ENCODE measurements around the gene TRIM44. TPM values are rescaled to one million over a fixed set of nuclear protein-coding genes. Genes with fewer than 3 reads are reported as not detected.

Gene TRIM44, protein sequence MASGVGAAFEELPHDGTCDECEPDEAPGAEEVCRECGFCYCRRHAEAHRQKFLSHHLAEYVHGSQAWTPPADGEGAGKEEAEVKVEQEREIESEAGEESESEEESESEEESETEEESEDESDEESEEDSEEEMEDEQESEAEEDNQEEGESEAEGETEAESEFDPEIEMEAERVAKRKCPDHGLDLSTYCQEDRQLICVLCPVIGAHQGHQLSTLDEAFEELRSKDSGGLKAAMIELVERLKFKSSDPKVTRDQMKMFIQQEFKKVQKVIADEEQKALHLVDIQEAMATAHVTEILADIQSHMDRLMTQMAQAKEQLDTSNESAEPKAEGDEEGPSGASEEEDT
- 66.7 and 67.0 TPM in 2 replicates for total RNA-seq

DNA sequence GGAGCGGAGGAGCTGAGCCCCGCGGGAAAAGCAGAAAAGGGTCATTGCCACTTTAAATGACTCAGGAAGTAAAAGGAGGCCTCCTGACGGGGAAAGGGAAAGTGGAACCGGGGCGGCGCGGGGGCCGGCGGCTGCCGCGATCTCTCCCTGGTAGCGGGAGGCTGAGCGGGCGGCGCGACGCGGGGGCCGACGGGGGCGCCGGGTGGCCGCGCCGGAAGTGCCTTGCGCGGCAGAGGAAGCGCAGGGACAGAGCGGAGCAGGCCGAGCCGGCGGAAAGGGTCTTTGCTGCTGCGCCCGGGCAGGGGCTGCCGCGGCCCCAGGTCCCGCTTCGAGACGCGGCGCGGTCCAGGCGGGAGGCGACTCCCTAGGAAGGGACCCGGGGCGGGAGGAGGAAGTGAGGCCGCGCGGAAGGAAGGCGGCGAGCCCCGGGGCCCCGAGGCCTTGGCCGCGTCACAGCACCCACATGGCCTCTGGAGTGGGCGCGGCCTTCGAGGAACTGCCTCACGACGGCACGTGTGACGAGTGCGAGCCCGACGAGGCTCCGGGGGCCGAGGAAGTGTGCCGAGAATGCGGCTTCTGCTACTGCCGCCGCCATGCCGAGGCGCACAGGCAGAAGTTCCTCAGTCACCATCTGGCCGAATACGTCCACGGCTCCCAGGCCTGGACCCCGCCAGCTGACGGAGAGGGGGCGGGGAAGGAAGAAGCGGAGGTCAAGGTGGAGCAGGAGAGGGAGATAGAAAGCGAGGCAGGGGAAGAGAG is at the start of gene TRIM44:
Gene TRIM44 (plus strand): TSS at position 127 of the 759 bp plus-strand sequence. CDS start 337 bp downstream, at position 464.
- ChIA-PET POLR2A (interaction anchor here (0.6 to 1.0 kb wide), 2 partner anchors 24 to 55 kb away, joined by 3 to 4 read pairs; no protein-coding TSS in a partner anchor), CTCF (interaction anchor here (1.2 kb wide), 1 partner anchor 159 kb away, joined by 3 read pairs; no protein-coding TSS in a partner anchor)
- Mint-ChIP-seq H3K4me3 (peak within 1 kb of the TSS; percentile 98), H3K27ac (peak within 1 kb of the TSS; percentile 98), H3K27me3 (peaks cover 3% of the 10 kb centered on the region), H3K9me3 (peaks cover 24% of the 10 kb centered on the region), H3K4me1 (peaks cover 50% of the 10 kb centered on the region), H3K36me3 (ENCODE audit: low read depth) (peaks cover 40% of the 10 kb centered on the region)
- TF ChIP-seq, protein P1, sequence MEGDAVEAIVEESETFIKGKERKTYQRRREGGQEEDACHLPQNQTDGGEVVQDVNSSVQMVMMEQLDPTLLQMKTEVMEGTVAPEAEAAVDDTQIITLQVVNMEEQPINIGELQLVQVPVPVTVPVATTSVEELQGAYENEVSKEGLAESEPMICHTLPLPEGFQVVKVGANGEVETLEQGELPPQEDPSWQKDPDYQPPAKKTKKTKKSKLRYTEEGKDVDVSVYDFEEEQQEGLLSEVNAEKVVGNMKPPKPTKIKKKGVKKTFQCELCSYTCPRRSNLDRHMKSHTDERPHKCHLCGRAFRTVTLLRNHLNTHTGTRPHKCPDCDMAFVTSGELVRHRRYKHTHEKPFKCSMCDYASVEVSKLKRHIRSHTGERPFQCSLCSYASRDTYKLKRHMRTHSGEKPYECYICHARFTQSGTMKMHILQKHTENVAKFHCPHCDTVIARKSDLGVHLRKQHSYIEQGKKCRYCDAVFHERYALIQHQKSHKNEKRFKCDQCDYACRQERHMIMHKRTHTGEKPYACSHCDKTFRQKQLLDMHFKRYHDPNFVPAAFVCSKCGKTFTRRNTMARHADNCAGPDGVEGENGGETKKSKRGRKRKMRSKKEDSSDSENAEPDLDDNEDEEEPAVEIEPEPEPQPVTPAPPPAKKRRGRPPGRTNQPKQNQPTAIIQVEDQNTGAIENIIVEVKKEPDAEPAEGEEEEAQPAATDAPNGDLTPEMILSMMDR (IDR thresholded peaks at IDR 0.05): no peak
- intact Hi-C loops (cut with micrococcal nuclease): loop anchor here (1.0 to 2.0 kb wide), 6 partner anchors 20 to 847 kb away; partner anchors contain the start of genes APIP, COMMD9, PDHX and TRAF6
- ATAC-seq (ENCODE audit: low read depth): peak; percentile 82
- DNase-seq: peak; percentile 77

DNA sequence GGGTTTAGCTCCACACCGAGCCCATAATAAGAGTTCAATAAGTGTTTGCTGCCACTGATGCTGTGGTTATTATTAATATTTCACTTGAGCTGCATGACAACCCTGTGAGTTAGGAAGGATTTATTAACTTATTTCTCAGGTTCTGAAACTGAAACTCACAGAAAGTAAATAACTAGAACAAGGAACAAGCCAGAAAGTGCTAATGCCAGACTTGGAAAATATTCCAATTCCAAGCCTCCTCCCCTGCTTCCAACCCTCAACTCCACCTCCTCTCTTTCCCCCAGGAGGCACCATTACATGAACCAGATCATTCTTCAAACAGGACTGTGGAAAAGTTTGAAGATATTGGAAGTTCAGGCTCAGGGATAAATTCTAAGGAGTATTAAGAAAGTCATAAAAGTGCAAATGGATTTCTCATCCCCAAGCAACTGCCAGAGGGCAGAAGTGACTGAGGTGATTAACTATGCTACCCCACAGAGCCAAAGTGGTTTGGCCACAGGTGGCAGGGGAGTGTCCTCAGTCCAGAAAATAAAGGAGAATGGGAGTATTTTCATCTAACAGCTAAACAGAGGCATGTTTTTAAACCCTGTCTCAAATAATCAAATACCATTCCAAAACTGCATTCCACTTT is 47.5 kb upstream of the TRIM44 start:
- no peaks in the 10 kb centered on the region for H3K9me3 Mint-ChIP-seq
- no peaks in the 10 kb centered on the region for H3K36me3 Mint-ChIP-seq (ENCODE audit: low read depth)
- no peak for ATAC-seq (ENCODE audit: low read depth)
- intact Hi-C loops (cut with micrococcal nuclease): loop anchor here (5.0 kb wide), 2 partner anchors 537 to 1132 kb away; no protein-coding TSS in a partner anchor
- POLR2A ChIA-PET: no interaction called here
- no peak overlapping the region for H3K4me3 Mint-ChIP-seq
- peaks cover 8% of the 10 kb centered on the region for H3K4me1 Mint-ChIP-seq
- no peak overlapping the region for H3K27ac Mint-ChIP-seq
- peaks cover 35% of the 10 kb centered on the region for H3K27me3 Mint-ChIP-seq
- DNase-seq: no peak
- CTCF ChIA-PET: interaction anchor here (1.1 to 2.9 kb wide), 5 partner anchors 207 to 863 kb away, joined by 3 to 39 read pairs (median 12); no protein-coding TSS in a partner anchor
- TF ChIP-seq, protein P1 (IDR thresholded peaks at IDR 0.05): no peak

DNA sequence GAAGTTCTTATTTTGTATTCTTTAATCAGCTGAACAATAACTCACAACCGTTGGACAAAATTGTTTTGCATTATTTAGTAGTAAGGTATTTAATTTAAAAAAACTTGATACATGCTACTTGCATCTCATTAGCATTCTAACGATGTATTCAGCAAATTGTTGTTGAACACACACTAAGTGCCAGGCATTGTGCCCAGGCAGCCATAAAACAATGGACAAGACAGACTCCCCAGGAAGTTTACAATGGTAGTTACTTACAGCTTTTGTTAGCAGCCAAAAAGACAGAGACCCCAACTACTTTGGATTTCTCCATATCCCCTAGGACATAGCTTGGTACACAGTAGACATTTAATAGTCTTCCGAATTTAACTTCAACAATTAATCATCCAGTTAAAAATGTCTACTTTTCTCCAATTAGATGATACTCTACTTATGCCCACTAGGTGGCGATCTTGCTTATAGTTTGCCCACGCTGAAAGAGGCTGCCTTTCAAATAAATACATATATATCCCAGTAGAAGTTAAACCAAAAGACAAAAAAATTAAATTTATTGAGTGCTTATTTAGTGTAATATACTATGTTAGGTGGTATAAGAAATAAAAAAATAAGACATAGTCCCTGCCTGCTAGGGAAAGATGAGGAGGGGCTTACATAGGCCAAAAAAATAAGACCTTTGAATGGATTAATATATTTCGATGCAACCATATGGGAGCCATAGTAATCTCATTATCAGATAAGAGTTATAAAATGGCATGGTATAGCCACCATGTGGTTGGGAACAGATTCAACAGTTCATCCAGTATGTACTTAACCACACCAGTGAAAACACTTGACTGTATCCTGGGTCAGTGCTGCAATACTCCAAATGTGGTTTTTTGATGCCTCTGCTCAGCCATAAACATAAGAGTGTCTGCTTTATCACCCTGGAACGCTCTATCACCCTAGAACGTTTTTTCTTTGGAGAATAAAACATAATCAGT is 46.4 kb upstream of the TRIM44 start:
- ATAC-seq (ENCODE audit: low read depth) (peak; percentile 31), DNase-seq (no peak)
- Mint-ChIP-seq H3K4me3 (peak overlapping the region; percentile 44), H3K4me1 (peaks cover 12% of the 10 kb centered on the region), H3K27me3 (peaks cover 39% of the 10 kb centered on the region), H3K36me3 (ENCODE audit: low read depth) (no peaks in the 10 kb centered on the region), H3K27ac (no peak overlapping the region), H3K9me3 (no peaks in the 10 kb centered on the region)
- TF ChIP-seq, protein P1 (IDR thresholded peaks at IDR 0.05): peak; percentile 57
- intact Hi-C loops (cut with micrococcal nuclease): loop anchor here (1.0 to 5.0 kb wide), 7 partner anchors 206 to 1131 kb away; no protein-coding TSS in a partner anchor
- CTCF ChIA-PET: interaction anchor here (0.7 to 2.9 kb wide), 6 partner anchors 206 to 862 kb away, joined by 3 to 39 read pairs (median 8); no protein-coding TSS in a partner anchor
- POLR2A ChIA-PET: no interaction called here

DNA sequence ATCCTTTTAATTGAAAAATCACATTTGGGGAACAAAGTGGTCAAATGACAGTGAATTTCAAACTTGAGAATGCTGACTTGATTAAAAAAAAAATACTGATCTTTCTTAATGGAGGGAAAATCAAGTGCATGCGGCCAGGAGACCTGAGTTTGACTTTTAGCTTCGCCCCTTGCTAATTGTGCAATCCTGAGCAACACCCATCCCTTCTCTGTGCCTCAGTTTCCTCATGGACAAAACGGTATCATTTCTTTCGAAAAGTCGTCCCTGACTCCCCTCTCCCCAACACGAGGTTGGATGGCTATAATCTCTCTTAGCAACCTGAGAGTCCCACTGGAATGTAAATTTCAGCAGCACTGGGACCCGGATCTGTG is 45.3 kb upstream of the TRIM44 start:
- Mint-ChIP-seq H3K9me3 (no peaks in the 10 kb centered on the region), H3K36me3 (ENCODE audit: low read depth) (no peaks in the 10 kb centered on the region), H3K4me1 (peaks cover 12% of the 10 kb centered on the region), H3K27me3 (peaks cover 43% of the 10 kb centered on the region), H3K4me3 (peak overlapping the region; percentile 79), H3K27ac (no peak overlapping the region)
- intact Hi-C loops (cut with micrococcal nuclease): loop anchor here (2.0 to 5.0 kb wide), 3 partner anchors 535 to 1130 kb away; no protein-coding TSS in a partner anchor
- POLR2A ChIA-PET: no interaction called here
- CTCF ChIA-PET: interaction anchor here (1.0 to 3.7 kb wide), 2 partner anchors 515 to 649 kb away, joined by 3 to 20 read pairs; no protein-coding TSS in a partner anchor
- DNase-seq (no peak), ATAC-seq (ENCODE audit: low read depth) (no peak)
- TF ChIP-seq, protein P1 (IDR thresholded peaks at IDR 0.05): no peak

Measured in activated B cell treated with CpG ODN at 0.5 μM for 24 hours (primary cell).